Left ventricle myocardium superior (tissue), 1 donor: Measurements from ENCODE around the gene OR1G1. TPM values are rescaled to one million over a fixed set of nuclear protein-coding genes. Genes with fewer than 3 reads are reported as not detected.
"Not testable (repeated sequence)": the region's sequence is repeated elsewhere in the genome, so short reads cannot be mapped to it uniquely, and the experiment has no call there.

ENCODE experiments used
- ATAC-seq: fragments of 200-7000 bp; cut with Tn5 transposase; one replicate; pipeline ENCODE4 v1.9.1; 2020; ENCODE audit warnings: mild to moderate bottlenecking, moderate library complexity
- DNase-seq: peaks from one replicate; pipeline ENCODE4 v3.0.0-alpha.2; 2020
- intact Hi-C: fragments of 100-400 bp; cut with micrococcal nuclease; formaldehyde crosslinking; loops from one replicate; pipeline ENCODE4 v1.11.0; 2022
- long read RNA-seq: library from polyadenylated mRNA; unstranded; transcript quantifications from one replicate; pipeline ENCODE4 v2.0.0, GENCODE V29; 2021
- total RNA-seq: library from RNA; stranded (reverse); fragmentation: NEBNext Ultra II Directional; extraction: Animal tissue kit (Norgen Biotek cat#: 25700); gene quantifications from one replicate; pipeline ENCODE4 v1.2.1, GENCODE V29; 2021
- donor health status: DM: no; HTN: yes; CAD: no; lungs with severe emphysema.

Gene OR1G1
- not detected for total RNA-seq
- long read RNA-seq, result 0 reads

DNA sequence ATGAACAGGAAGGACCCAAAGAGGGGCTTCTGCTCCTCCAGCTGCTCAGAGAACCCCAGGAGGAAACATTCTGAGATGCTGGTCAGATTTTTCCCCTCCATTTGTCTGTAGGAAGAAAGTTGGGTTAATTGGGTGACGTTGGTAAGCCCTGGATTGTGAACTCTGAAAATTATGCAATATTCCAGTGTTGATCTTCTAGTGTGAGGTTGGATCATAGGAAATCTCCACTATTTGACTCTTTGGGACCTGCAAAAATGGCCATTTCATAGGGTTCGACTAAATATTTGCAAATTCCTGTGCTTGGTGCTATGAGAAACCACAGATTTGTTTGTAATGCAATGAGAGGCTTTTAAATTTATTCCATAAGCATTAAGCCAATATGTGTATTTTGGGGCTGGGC, at the start of gene OR1G1:
TSS of gene OR1G1 (minus strand) at position 101 of the 400 bp plus-strand sequence. CDS start at position 101, 0 bp downstream.
- ATAC-seq (no peak), DNase-seq (no peak)
- intact Hi-C loops, result no loop called here

DNA sequence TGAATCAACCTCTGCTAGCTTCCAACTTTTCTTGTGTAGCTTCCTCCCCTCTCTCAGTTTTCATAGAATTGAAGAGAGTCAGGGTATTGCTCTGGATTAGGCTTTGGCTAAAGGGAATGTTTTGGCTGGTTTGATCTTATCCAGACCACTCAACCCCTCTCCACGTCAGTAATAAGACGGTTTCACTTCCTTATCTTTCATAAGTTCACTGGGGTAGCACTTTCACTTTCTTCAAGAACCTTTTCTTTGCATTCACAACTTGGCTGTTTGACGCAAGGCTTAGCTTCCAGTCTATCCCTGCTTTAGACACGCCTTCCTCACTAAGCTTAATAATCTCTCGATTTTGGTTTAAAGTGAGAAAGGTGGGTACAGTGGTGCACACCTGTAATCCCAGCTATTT, 40.2 kb upstream of the OR1G1 start:
- ATAC-seq, result no peak
- no peak for DNase-seq
- intact Hi-C loops, result no loop called here

DNA sequence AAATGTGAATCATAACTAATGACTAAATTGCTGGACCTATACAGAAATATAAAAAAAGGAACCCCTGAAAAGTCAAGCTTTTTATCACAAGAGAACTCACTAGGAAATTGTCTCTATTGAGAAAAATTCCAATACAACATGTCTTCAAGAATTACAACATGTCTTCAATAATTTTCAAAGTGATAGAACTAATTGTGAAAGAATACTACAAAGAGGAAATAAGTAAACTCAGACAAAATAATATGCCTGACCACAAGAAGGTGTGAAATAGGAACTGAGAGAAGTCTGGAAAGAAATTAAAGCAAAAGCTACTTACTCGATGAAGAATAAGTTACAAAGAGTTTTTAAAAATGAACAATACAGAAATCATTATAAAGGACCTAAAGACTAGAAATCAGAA, 29.9 kb upstream of the OR1G1 start:
- no peak for ATAC-seq
- intact Hi-C loops, result no loop called here
- DNase-seq, result no peak

DNA sequence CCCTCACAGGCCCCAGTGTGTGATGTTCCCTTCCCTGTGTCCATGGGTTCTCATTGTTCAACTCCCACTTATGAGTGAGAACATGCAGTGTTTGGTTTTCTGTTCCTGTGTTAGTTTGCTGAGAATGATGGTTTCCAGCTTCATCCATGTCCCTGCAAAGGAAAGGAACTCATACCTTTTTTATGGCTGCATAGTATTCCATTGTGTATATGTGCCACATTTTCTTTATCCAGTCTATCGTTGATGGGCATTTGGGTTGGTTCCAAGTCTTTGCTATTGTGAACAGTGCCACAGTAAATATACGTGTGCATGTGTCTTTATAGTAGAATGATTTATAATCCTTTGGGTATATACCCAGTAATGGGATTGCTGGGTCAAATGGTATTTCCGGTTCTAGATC, 10.1 kb upstream of the OR1G1 start:
- ATAC-seq, DNase-seq, intact Hi-C loops: not testable (repeated sequence)

DNA sequence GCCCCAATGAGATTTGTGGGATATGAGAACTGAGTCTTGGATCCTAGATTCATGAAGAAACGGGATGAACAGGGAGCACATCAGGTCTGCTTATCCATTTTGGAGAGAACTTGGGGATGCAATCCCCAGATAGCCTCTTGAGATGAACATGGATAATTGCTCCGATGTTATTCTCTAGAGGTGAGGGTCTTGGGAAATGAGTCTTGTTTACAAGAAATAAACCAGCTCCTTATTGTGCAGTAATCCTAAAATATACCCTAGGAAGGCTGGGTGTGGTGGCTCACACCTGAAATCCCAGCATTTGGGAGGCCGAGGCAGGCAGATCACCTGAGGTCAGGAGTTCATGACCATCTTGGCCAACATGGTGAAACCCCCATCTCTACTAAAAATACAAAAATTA, 23.0 kb downstream of the OR1G1 start, which contains the start of gene OR1D2:
TSS of gene OR1D2 (minus strand) at position 101 of the 400 bp plus-strand sequence. CDS start 11,426 bp downstream, outside the sequence.
- no peak for DNase-seq
- intact Hi-C loops, result no loop called here
- no peak for ATAC-seq

Other genes starting within 250 kb of the OR1G1 start
- not detected for gene OR1D5, start 63.9 kb downstream of the OR1G1 start, total RNA-seq
- not detected for gene OR1D2, start 23.1 kb downstream of the OR1G1 start, total RNA-seq
- not detected for gene OR1A2, start 70.0 kb upstream of the OR1G1 start, total RNA-seq
- not detected for gene OR1A1, start 80.1 kb upstream of the OR1G1 start, total RNA-seq
- gene OR3A1, start 170.8 kb upstream of the OR1G1 start, total RNA-seq, result not detected